VCaP (cell line): ENCODE measurements around the gene NUP107.
A peak's percentile ranks its signal among the peaks of the same experiment; 100 is the strongest.

ENCODE experiments used
- H3K27ac ChIP-seq: fragments of 450-650 bp; 2 replicates; pipeline ENCODE4 v1.5.1; 2017
- TF ChIP-seq, protein P1 (sequence below): fragments of 450-650 bp; conservative IDR thresholded peaks from 2 replicates; pipeline ENCODE4 v1.5.1; 2017; ENCODE audit warnings: mild to moderate bottlenecking, moderate library complexity

The NUP107 gene

DNA sequence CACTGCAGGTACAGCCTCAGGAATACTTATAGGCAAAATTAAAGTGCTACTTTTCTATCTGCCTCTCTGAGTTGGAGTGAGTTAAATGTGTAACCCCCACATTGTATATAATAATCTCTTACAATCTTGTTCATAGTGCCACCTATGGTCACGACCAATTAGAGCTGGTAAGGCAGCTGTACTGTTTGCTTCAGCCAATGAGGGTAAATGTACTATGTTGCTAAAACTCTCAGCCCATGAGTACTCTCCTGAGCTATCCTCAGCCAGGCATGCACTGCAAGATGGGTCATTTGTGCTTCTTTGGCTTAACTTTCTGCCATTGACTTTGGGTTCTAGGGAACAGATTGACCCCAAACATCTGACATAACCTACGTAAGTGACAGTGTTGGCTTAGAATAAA, 106.2 kb downstream of the NUP107 start:
- TF ChIP-seq, protein P1, sequence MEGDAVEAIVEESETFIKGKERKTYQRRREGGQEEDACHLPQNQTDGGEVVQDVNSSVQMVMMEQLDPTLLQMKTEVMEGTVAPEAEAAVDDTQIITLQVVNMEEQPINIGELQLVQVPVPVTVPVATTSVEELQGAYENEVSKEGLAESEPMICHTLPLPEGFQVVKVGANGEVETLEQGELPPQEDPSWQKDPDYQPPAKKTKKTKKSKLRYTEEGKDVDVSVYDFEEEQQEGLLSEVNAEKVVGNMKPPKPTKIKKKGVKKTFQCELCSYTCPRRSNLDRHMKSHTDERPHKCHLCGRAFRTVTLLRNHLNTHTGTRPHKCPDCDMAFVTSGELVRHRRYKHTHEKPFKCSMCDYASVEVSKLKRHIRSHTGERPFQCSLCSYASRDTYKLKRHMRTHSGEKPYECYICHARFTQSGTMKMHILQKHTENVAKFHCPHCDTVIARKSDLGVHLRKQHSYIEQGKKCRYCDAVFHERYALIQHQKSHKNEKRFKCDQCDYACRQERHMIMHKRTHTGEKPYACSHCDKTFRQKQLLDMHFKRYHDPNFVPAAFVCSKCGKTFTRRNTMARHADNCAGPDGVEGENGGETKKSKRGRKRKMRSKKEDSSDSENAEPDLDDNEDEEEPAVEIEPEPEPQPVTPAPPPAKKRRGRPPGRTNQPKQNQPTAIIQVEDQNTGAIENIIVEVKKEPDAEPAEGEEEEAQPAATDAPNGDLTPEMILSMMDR: no peak

GRCh38 chr12:68793436-68793835, 106.7 kb downstream of the NUP107 start:
- TF ChIP-seq, protein P1: no peak

More for the DNA sequence above, 106.2 kb downstream of the NUP107 start:
- H3K27ac ChIP-seq: peak overlapping the region; percentile 1; the same call in 1 of the 2 replicates

GRCh38 chr12:68793975-68794652, 107.3 kb downstream of the NUP107 start:
- peak overlapping the region; percentile 1; the same call in 1 of the 2 replicates for H3K27ac ChIP-seq
- TF ChIP-seq, protein P1: no peak

More at GRCh38 chr12:68793436-68793835, 106.7 kb downstream of the NUP107 start:
- H3K27ac ChIP-seq: peak overlapping the region; percentile 1

- no peak overlapping the region for H3K27ac ChIP-seq
- TF ChIP-seq, protein P1: no peak
Measured at GRCh38 chr12:68794653-68795251, 108.0 kb downstream of the NUP107 start.
